Measurements from ENCODE around the gene RMDN2. TPM values are rescaled to one million over a fixed set of nuclear protein-coding genes. Genes with fewer than 3 reads are reported as not detected.

RMDN2 gene
- total RNA-seq, 1 donor from 2014 or later, result 2.5 TPM

DNA sequence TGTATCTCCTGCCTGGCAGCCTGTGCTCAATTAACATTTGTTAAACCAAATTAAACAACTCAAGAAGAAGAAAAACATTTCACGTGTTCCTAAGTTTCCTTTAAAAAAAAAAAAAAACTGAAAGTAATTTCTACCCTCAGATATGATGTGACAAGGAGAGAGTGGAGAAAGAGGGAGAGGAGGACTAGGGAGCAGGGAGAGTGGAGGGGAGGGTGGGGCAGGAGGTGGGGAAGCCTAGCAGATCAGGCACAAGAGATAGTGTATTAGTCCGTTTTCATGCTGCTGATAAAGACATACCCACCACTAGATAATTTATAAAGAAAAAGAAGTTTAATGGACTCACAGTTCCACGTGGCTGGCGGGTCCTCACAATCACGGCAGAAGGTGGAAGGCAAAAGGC, 104.4 kb downstream of the RMDN2 start:
- Mint-ChIP-seq H3K4me1 (ENCODE audit: unreplicated experiment) (no peaks in the 10 kb centered on the region), H3K36me3 (ENCODE audit: low read depth, unreplicated experiment) (no peaks in the 10 kb centered on the region), H3K9me3 (ENCODE audit: unreplicated experiment) (no peaks in the 10 kb centered on the region), H3K27ac (ENCODE audit: unreplicated experiment) (no peak overlapping the region), H3K4me3 (ENCODE audit: unreplicated experiment) (no peak overlapping the region), H3K27me3 (ENCODE audit: unreplicated experiment) (no peaks in the 10 kb centered on the region)
- TF ChIP-seq, protein P1, sequence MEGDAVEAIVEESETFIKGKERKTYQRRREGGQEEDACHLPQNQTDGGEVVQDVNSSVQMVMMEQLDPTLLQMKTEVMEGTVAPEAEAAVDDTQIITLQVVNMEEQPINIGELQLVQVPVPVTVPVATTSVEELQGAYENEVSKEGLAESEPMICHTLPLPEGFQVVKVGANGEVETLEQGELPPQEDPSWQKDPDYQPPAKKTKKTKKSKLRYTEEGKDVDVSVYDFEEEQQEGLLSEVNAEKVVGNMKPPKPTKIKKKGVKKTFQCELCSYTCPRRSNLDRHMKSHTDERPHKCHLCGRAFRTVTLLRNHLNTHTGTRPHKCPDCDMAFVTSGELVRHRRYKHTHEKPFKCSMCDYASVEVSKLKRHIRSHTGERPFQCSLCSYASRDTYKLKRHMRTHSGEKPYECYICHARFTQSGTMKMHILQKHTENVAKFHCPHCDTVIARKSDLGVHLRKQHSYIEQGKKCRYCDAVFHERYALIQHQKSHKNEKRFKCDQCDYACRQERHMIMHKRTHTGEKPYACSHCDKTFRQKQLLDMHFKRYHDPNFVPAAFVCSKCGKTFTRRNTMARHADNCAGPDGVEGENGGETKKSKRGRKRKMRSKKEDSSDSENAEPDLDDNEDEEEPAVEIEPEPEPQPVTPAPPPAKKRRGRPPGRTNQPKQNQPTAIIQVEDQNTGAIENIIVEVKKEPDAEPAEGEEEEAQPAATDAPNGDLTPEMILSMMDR (IDR thresholded peaks at IDR 0.05; ENCODE audit: unreplicated experiment), result no peak
- DNase-seq (ENCODE audit: low spot score), result no peak

DNA sequence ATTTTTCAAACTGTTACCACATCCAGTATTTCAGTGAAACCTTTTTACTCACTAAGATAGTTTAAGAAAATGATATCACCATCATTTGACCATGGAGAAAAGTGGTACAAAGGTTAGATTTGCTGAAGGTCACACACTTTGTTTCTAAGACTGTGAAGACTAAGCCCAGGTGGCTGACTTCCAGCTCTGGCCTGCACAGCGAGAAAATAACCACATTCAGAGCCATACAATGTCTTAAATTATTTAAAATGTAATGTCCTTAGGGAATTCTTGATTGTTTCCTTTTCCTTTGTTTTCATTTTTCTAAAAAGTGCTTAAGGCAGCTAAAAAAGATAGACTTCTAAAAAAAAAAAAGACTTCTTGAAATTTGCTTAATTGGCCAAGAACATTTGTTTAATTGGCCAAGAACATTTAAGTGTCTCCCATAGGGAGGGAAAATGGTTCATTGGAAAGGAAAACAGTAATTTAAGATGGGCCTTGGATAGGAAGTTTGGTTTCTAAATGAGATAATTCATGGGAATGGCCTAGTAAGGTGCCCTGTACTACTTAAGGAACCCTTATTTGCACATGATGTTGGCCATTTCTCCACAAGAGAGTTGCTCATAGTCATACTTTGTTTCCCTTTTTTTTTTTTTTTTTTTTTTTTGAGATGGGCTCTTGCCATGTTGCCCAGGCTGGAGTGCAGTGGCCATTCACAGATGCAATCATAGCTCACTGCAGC, 105.7 kb downstream of the RMDN2 start:
- Mint-ChIP-seq H3K9me3 (ENCODE audit: unreplicated experiment) (no peaks in the 10 kb centered on the region), H3K36me3 (ENCODE audit: low read depth, unreplicated experiment) (no peaks in the 10 kb centered on the region), H3K27me3 (ENCODE audit: unreplicated experiment) (no peaks in the 10 kb centered on the region), H3K4me1 (ENCODE audit: unreplicated experiment) (no peaks in the 10 kb centered on the region), H3K4me3 (ENCODE audit: unreplicated experiment) (no peak overlapping the region), H3K27ac (ENCODE audit: unreplicated experiment) (no peak overlapping the region)
- TF ChIP-seq, protein P1 (IDR thresholded peaks at IDR 0.05; ENCODE audit: unreplicated experiment), result no peak
- no peak for DNase-seq (ENCODE audit: low spot score)

DNA sequence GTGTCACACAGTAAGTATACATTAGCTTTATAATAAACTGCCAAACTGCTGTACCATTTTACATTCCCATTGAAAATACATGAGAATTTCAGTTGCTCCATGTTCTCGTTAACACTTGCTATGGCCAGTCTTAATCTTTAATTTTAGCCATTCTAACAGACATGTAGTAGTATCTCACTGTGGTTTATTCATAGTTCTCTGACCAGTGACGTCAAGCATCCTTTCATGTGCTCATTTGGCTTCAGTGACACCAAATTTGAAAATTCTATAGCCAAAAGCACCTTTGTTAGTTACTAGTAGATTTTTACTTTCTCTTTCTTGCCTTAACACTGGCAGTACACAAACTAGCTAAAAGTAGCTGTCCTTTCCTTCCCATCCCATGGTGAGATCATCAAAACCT, 107.9 kb downstream of the RMDN2 start:
- DNase-seq (ENCODE audit: low spot score), result no peak
- Mint-ChIP-seq H3K4me3 (ENCODE audit: unreplicated experiment) (no peak overlapping the region), H3K9me3 (ENCODE audit: unreplicated experiment) (no peaks in the 10 kb centered on the region), H3K4me1 (ENCODE audit: unreplicated experiment) (no peaks in the 10 kb centered on the region), H3K36me3 (ENCODE audit: low read depth, unreplicated experiment) (no peaks in the 10 kb centered on the region), H3K27ac (ENCODE audit: unreplicated experiment) (no peak overlapping the region), H3K27me3 (ENCODE audit: unreplicated experiment) (no peaks in the 10 kb centered on the region)
- TF ChIP-seq, protein P1 (IDR thresholded peaks at IDR 0.05; ENCODE audit: unreplicated experiment), result no peak

DNA sequence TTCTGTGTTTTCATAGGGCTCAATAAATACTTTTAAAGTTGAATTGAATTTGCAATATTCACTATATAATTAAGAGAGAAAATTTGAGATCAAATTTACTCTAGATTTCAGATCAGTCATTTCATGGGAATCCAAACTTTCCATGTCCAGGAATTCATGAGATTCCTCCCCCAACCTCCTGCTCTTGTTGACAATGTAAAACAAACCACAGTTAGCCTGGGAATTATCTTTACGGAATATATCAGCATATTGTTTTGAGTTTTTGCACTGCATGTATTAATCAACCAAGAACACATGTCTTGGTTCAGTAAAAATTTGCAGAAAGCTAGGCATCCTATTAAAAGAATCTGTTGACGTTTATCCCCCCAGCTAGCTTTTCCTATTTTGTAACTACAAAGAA, 108.6 kb downstream of the RMDN2 start:
- no peaks in the 10 kb centered on the region for H3K36me3 Mint-ChIP-seq (ENCODE audit: low read depth, unreplicated experiment)
- H3K4me3 Mint-ChIP-seq (ENCODE audit: unreplicated experiment), result no peak overlapping the region
- H3K4me1 Mint-ChIP-seq (ENCODE audit: unreplicated experiment), result no peaks in the 10 kb centered on the region
- DNase-seq (ENCODE audit: low spot score), result no peak
- no peak overlapping the region for H3K27ac Mint-ChIP-seq (ENCODE audit: unreplicated experiment)
- H3K27me3 Mint-ChIP-seq (ENCODE audit: unreplicated experiment), result no peaks in the 10 kb centered on the region
- TF ChIP-seq, protein P1 (IDR thresholded peaks at IDR 0.05; ENCODE audit: unreplicated experiment), result no peak
- no peaks in the 10 kb centered on the region for H3K9me3 Mint-ChIP-seq (ENCODE audit: unreplicated experiment)

DNA sequence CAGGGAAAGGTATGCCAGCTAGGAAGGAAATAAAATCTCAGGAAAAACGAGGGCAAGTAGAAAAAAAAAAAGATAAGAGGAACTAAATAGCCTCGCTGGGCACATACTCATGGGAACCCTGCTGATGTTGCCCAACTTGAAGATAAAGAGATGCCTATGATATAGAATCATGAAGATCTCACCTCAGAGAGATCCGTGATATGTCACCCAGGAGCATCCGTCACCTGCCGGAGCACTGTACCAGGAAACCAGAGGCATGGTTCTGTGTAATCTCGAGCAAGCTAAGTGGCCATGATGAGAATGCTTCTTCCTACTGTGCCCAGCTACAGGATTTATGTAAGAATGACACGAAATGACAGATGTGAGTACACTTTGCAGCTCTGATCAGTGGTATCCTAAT, 110.9 kb downstream of the RMDN2 start:
- no peak overlapping the region for H3K4me3 Mint-ChIP-seq (ENCODE audit: unreplicated experiment)
- no peaks in the 10 kb centered on the region for H3K27me3 Mint-ChIP-seq (ENCODE audit: unreplicated experiment)
- H3K27ac Mint-ChIP-seq (ENCODE audit: unreplicated experiment), result no peak overlapping the region
- no peaks in the 10 kb centered on the region for H3K36me3 Mint-ChIP-seq (ENCODE audit: low read depth, unreplicated experiment)
- no peak for DNase-seq (ENCODE audit: low spot score)
- H3K4me1 Mint-ChIP-seq (ENCODE audit: unreplicated experiment), result no peaks in the 10 kb centered on the region
- H3K9me3 Mint-ChIP-seq (ENCODE audit: unreplicated experiment), result no peaks in the 10 kb centered on the region
- TF ChIP-seq, protein P1 (IDR thresholded peaks at IDR 0.05; ENCODE audit: unreplicated experiment), result no peak
